Left ventricle myocardium inferior (tissue), 1 donor: Measurements from ENCODE around the gene KBTBD3. TPM values are rescaled to one million over a fixed set of nuclear protein-coding genes. Genes with fewer than 3 reads are reported as not detected.

ENCODE experiments used
- DNase-seq: peaks from one replicate; pipeline ENCODE4 v3.0.0-alpha.2; 2020
- H3K27ac ChIP-seq: fragments of 200-600 bp; replicated peaks from 2 replicates; pipeline ENCODE4 v1.8.0; 2021
- H3K27me3 ChIP-seq: fragments of 200-600 bp; 2 replicates; pipeline ENCODE4 v1.8.0; 2021; ENCODE audit warnings: low read depth
- H3K36me3 ChIP-seq: fragments of 200-600 bp; 2 replicates; pipeline ENCODE4 v1.8.0; 2021
- H3K4me1 ChIP-seq: fragments of 200-600 bp; 2 replicates; pipeline ENCODE4 v1.8.0; 2021
- H3K4me3 ChIP-seq: fragments of 200-600 bp; 2 replicates; pipeline ENCODE4 v1.8.0; 2021; ENCODE audit warnings: mild to moderate bottlenecking, moderate library complexity
- H3K9me3 ChIP-seq: fragments of 200-600 bp; replicated peaks from 2 replicates; pipeline ENCODE4 v1.8.0; 2021
- intact Hi-C: fragments of 100-400 bp; cut with micrococcal nuclease; formaldehyde crosslinking; loops from one replicate; pipeline ENCODE4 v1.11.0; 2022
- total RNA-seq: library from RNA; stranded (reverse); fragmentation: NEBNext Ultra II Directional; extraction: Animal tissue kit (Norgen Biotek cat#: 25700); gene quantifications from one replicate; pipeline ENCODE4 v1.2.1, GENCODE V29; 2021
- TF ChIP-seq, protein P1 (sequence below): fragments of 200-600 bp; IDR thresholded peaks from 2 replicates; pipeline ENCODE4 v1.8.0; 2021; ENCODE audit warnings: antibody characterized with exemption, mild to moderate bottlenecking, borderline replicate concordance
- donor health status: DM: no; HTN: yes; CAD: no; lungs with severe emphysema.

KBTBD3 gene
- total RNA-seq, 1 donor from 2014 or later, result 13.8 TPM

GRCh38 chr11:106032861-106033260 is 44.3 kb downstream of the KBTBD3 start:
- DNase-seq, result no peak
- Histone ChIP-seq H3K36me3 (no peaks in the 10 kb centered on the region), H3K4me3 (no peak overlapping the region), H3K27me3 (no peaks in the 10 kb centered on the region), H3K4me1 (no peaks in the 10 kb centered on the region), H3K27ac (no peak overlapping the region), H3K9me3 (no peaks in the 10 kb centered on the region)
- intact Hi-C loops, result no loop called here
- TF ChIP-seq, protein P1, sequence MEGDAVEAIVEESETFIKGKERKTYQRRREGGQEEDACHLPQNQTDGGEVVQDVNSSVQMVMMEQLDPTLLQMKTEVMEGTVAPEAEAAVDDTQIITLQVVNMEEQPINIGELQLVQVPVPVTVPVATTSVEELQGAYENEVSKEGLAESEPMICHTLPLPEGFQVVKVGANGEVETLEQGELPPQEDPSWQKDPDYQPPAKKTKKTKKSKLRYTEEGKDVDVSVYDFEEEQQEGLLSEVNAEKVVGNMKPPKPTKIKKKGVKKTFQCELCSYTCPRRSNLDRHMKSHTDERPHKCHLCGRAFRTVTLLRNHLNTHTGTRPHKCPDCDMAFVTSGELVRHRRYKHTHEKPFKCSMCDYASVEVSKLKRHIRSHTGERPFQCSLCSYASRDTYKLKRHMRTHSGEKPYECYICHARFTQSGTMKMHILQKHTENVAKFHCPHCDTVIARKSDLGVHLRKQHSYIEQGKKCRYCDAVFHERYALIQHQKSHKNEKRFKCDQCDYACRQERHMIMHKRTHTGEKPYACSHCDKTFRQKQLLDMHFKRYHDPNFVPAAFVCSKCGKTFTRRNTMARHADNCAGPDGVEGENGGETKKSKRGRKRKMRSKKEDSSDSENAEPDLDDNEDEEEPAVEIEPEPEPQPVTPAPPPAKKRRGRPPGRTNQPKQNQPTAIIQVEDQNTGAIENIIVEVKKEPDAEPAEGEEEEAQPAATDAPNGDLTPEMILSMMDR, result no peak

DNA sequence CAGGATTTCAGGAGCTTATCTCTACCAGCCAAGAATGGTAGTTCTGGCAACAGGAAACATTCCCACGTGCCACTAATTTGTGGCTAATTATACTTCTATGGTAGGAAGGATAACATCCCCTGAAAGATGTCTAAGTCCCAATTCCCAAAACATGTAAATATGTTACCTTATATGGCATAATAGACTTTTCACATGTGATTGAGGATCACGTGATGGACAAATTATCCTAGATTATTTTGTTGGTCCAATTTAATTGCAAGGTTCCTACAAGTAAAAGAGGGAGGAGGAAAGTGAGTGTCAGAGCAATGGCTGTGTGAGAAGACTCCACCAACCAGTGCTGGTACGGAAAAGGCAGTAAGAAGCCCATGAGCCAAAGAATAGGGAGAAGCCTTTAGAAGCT is 45.2 kb downstream of the KBTBD3 start:
- TF ChIP-seq, protein P1, result no peak
- no peak overlapping the region for H3K4me3 ChIP-seq
- intact Hi-C loops, result no loop called here

GRCh38 chr11:106031202-106031810 is 45.8 kb downstream of the KBTBD3 start:
- TF ChIP-seq, protein P1, result no peak

More for the DNA sequence above, 45.2 kb downstream of the KBTBD3 start:
- Histone ChIP-seq H3K36me3 (no peaks in the 10 kb centered on the region), H3K27me3 (no peaks in the 10 kb centered on the region), H3K27ac (no peak overlapping the region), H3K9me3 (no peaks in the 10 kb centered on the region), H3K4me1 (no peaks in the 10 kb centered on the region)
- DNase-seq, result no peak

DNA sequence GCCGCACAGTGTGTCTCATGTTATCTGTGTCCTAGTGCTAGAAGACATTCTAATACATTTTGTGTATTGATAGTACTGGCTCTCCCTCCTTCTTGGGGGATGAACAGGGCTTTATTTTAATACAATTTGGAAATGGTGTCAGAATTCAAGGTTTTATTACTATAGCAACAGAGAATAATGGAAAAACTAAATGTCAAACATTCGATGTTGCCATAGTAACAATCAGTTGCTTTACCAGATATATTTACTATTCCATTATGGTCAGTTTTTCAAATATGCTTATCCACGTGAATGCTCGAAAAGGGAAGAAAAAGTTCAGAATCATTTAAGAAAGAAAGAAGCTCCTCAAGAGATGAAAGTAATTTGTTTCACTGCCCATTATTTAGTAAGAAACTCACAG is 46.5 kb downstream of the KBTBD3 start:
- no peaks in the 10 kb centered on the region for H3K4me1 ChIP-seq
- no peaks in the 10 kb centered on the region for H3K9me3 ChIP-seq
- H3K4me3 ChIP-seq, result no peak overlapping the region
- no peak overlapping the region for H3K27ac ChIP-seq
- TF ChIP-seq, protein P1, result no peak
- DNase-seq, result no peak
- H3K36me3 ChIP-seq, result no peaks in the 10 kb centered on the region
- H3K27me3 ChIP-seq, result no peaks in the 10 kb centered on the region
- intact Hi-C loops, result no loop called here

More at GRCh38 chr11:106031202-106031810, 45.8 kb downstream of the KBTBD3 start:
- no peak for DNase-seq
- Histone ChIP-seq H3K36me3 (no peaks in the 10 kb centered on the region), H3K4me1 (no peaks in the 10 kb centered on the region), H3K4me3 (no peak overlapping the region), H3K27ac (no peak overlapping the region), H3K27me3 (no peaks in the 10 kb centered on the region), H3K9me3 (no peaks in the 10 kb centered on the region)
- intact Hi-C loops, result no loop called here

- no peak for DNase-seq
- Histone ChIP-seq H3K36me3 (no peaks in the 10 kb centered on the region), H3K4me1 (peaks cover 42% of the 10 kb centered on the region), H3K27ac (peak overlapping the region; percentile 90), H3K27me3 (no peaks in the 10 kb centered on the region), H3K4me3 (peak overlapping the region; percentile 93), H3K9me3 (no peaks in the 10 kb centered on the region)
- TF ChIP-seq, protein P1, result no peak
- intact Hi-C loops, result no loop called here
Observed at GRCh38 chr11:106022795-106023275, 54.3 kb downstream of the KBTBD3 start.
